IMR-90 (cell line): ENCODE data around the gene ITFG2.

ENCODE experiments used
- BHLHE40 ChIP-seq: fragments of 150-350 bp; IDR thresholded peaks from 2 replicates; pipeline ENCODE4 v1.6.1; 2016; ENCODE audit warnings: mild to moderate bottlenecking, low read depth, low read length
- MAZ ChIP-seq: IDR thresholded peaks from 2 replicates; pipeline ENCODE4 v1.6.1; 2012; ENCODE audit warnings: low read depth, mild to moderate bottlenecking, low read length, improper control_type of control experiment, moderate library complexity, borderline replicate concordance
- MXI1 ChIP-seq: IDR thresholded peaks from 2 replicates; pipeline ENCODE4 v1.6.1; 2012; ENCODE audit warnings: low read depth, mild to moderate bottlenecking, low read length, moderate library complexity, borderline replicate concordance
- POLR2A ChIP-seq: IDR thresholded peaks from 2 replicates; pipeline ENCODE4 v1.6.1; 2012; ENCODE audit warnings: mild to moderate bottlenecking, low read depth, low read length
- SMC3 ChIP-seq: fragments of 150-350 bp; IDR thresholded peaks from 2 replicates; pipeline ENCODE4 v1.6.1; 2016; ENCODE audit warnings: low read depth, mild to moderate bottlenecking, antibody characterized with exemption, low read length, moderate library complexity
- TF ChIP-seq, protein P1 (sequence below): conservative IDR thresholded peaks from 2 replicates; pipeline ENCODE4 v1.5.1; 2012; ENCODE audit warnings: mild to moderate bottlenecking, low read depth, low read length, improper control_type of control experiment
- TF ChIP-seq, protein P2 (sequence below): fragments of 150-350 bp; IDR thresholded peaks from 2 replicates; pipeline ENCODE4 v1.6.1; 2017; ENCODE audit warnings: mild to moderate bottlenecking, antibody characterized with exemption, low read length, low read depth

DNA sequence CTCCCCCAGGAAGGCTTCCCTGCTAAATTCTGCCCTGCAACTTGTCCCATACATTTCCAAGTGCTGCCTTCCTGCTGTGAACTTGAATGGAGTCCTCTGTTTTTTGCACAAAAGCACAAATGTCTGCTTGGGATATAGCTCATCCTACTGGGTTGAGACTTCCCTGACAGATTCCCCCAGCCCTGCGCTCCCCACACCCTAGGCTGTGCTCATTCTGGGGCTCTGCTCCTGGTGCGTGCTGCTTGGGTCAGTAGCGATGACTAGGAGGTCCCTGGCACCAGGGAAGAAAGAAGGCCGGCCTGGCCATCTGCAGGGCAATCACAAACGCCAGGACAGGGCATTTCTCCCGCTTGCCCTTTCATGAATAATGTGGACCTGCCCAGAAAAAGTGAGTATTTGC lies 46.9 kb upstream of the ITFG2 start:
- TF ChIP-seq, protein P1, sequence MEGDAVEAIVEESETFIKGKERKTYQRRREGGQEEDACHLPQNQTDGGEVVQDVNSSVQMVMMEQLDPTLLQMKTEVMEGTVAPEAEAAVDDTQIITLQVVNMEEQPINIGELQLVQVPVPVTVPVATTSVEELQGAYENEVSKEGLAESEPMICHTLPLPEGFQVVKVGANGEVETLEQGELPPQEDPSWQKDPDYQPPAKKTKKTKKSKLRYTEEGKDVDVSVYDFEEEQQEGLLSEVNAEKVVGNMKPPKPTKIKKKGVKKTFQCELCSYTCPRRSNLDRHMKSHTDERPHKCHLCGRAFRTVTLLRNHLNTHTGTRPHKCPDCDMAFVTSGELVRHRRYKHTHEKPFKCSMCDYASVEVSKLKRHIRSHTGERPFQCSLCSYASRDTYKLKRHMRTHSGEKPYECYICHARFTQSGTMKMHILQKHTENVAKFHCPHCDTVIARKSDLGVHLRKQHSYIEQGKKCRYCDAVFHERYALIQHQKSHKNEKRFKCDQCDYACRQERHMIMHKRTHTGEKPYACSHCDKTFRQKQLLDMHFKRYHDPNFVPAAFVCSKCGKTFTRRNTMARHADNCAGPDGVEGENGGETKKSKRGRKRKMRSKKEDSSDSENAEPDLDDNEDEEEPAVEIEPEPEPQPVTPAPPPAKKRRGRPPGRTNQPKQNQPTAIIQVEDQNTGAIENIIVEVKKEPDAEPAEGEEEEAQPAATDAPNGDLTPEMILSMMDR: no peak
- TF ChIP-seq MAZ (no peak), MXI1 (no peak), POLR2A (no peak), SMC3 (no peak), BHLHE40 (no peak)
- TF ChIP-seq, protein P2, sequence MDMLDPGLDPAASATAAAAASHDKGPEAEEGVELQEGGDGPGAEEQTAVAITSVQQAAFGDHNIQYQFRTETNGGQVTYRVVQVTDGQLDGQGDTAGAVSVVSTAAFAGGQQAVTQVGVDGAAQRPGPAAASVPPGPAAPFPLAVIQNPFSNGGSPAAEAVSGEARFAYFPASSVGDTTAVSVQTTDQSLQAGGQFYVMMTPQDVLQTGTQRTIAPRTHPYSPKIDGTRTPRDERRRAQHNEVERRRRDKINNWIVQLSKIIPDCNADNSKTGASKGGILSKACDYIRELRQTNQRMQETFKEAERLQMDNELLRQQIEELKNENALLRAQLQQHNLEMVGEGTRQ: no peak
